HL-60 (cell line): ENCODE measurements around the gene NAGS.

Experiments
- GABPA ChIP-seq: IDR thresholded peaks from 2 replicates; pipeline ENCODE4 v1.6.1; 2012; ENCODE audit warnings: low read depth
- SPI1 ChIP-seq: IDR thresholded peaks from 2 replicates; pipeline ENCODE4 v1.6.1; 2012; ENCODE audit warnings: low read depth, mild to moderate bottlenecking, borderline replicate concordance
- TF ChIP-seq, protein P1 (sequence below): IDR thresholded peaks from 2 replicates; pipeline ENCODE4 v1.6.1; 2012; ENCODE audit warnings: low read depth; ENCODE audit not compliant: insufficient replicate concordance
- TF ChIP-seq, protein P2 (sequence below): IDR thresholded peaks from one replicate; pipeline ENCODE4 v1.5.1; 2011; ENCODE audit warnings: low read length, control low read depth, inconsistent platforms; ENCODE audit not compliant: insufficient read depth

DNA sequence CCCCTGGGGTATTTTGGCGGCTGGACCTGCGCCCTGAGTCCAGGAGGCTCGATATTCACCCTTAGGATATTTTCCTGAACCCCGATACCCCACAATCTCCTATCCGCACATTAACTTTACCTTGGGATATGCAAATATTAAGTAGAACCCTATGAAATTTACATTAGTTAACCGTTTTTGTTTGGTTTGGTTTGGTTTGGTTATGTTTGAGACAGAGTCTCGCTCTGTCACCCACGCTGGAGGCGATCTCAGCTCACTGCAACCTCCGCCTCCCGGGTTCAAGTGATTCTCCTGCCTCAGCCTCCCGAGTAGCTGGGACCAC, 9.3 kb upstream of the NAGS start:
- TF ChIP-seq, protein P1, sequence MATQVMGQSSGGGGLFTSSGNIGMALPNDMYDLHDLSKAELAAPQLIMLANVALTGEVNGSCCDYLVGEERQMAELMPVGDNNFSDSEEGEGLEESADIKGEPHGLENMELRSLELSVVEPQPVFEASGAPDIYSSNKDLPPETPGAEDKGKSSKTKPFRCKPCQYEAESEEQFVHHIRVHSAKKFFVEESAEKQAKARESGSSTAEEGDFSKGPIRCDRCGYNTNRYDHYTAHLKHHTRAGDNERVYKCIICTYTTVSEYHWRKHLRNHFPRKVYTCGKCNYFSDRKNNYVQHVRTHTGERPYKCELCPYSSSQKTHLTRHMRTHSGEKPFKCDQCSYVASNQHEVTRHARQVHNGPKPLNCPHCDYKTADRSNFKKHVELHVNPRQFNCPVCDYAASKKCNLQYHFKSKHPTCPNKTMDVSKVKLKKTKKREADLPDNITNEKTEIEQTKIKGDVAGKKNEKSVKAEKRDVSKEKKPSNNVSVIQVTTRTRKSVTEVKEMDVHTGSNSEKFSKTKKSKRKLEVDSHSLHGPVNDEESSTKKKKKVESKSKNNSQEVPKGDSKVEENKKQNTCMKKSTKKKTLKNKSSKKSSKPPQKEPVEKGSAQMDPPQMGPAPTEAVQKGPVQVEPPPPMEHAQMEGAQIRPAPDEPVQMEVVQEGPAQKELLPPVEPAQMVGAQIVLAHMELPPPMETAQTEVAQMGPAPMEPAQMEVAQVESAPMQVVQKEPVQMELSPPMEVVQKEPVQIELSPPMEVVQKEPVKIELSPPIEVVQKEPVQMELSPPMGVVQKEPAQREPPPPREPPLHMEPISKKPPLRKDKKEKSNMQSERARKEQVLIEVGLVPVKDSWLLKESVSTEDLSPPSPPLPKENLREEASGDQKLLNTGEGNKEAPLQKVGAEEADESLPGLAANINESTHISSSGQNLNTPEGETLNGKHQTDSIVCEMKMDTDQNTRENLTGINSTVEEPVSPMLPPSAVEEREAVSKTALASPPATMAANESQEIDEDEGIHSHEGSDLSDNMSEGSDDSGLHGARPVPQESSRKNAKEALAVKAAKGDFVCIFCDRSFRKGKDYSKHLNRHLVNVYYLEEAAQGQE = no peak
- TF ChIP-seq, protein P2, sequence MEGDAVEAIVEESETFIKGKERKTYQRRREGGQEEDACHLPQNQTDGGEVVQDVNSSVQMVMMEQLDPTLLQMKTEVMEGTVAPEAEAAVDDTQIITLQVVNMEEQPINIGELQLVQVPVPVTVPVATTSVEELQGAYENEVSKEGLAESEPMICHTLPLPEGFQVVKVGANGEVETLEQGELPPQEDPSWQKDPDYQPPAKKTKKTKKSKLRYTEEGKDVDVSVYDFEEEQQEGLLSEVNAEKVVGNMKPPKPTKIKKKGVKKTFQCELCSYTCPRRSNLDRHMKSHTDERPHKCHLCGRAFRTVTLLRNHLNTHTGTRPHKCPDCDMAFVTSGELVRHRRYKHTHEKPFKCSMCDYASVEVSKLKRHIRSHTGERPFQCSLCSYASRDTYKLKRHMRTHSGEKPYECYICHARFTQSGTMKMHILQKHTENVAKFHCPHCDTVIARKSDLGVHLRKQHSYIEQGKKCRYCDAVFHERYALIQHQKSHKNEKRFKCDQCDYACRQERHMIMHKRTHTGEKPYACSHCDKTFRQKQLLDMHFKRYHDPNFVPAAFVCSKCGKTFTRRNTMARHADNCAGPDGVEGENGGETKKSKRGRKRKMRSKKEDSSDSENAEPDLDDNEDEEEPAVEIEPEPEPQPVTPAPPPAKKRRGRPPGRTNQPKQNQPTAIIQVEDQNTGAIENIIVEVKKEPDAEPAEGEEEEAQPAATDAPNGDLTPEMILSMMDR = no peak
- no peak for TF ChIP-seq SPI1
- TF ChIP-seq GABPA = no peak
